Measurements from ENCODE around the gene CRAT.

The CRAT gene

DNA sequence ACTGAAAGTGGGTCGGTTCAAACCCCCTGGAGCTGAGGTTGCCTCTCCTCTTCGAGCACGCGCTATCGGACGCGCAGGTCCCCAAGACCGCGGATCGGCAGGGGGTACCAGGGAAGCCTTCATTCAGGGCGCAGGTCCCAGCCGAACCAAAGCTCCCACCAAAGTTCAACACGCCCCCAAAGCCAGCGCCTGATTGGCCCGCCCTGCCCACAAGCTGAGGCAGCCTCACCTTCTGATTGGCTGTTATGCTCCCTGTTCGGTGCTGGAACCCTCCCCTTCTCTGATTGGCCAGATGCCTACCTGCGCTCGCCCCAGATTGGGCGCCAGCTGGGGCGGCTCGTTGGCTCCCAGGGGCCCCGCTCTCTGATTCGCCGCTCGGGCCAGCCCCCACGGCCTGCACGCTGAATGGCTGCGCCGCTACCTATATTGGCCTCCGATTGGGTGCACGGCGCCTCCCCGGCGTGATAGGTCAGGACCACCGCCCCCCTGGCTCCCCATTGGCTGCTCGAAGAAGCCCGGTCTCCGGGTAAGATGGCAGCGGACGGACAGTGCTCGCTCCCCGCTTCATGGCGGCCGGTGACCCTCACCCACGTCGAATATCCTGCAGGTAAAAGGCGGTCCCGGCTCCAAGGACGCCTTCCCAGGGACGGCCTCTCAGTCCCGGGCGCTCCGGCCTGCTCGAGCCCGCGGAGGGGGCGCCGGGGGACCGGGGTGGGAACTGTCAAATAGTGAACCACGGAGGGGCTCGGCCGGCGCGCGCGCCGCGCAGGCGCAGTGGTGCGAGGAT is 29.8 kb downstream of the CRAT start, which contains the start of gene DOLPP1:
Gene DOLPP1 (plus strand): TSS at position 511 of the 787 bp plus-strand sequence. CDS start 21 bp downstream, at position 532.
- DNase-seq = peak; percentile 96

DNA sequence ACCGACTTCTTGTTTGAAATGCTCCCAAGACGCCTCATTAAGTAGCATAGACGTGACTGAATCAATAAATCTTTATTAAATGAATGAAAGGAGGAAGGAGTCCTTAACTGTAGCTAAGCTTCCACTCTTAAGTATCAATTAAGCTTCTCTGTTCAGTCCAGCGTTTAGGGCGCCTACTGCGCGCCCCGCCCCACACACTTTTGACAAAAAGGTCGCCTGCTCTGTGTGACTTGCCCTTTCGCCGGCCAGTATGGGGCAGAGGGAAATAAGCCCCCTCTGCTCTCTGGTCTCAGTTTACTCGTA is 30.3 kb downstream of the CRAT start:
- DNase-seq = no peak

DNA sequence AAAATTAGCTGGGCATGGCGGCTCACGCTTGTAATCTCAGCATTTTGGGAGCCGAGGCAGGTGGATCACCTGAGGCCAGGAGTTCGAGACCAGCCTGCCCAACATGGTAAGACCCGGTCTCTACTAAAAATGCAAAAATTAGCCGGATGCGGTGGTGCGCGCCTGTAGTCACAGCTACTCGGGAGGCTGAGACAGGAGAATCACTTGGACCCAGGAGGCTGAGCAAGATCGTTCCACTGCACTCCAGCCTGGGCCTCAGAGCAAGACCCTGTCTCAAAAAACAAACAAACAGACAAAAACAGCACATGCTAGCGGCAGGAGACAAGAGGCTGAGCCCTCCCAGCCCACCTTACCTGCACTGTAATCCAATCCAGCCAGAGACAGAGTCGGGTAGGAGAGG is 30.8 kb downstream of the CRAT start:
- DNase-seq = no peak

DNA sequence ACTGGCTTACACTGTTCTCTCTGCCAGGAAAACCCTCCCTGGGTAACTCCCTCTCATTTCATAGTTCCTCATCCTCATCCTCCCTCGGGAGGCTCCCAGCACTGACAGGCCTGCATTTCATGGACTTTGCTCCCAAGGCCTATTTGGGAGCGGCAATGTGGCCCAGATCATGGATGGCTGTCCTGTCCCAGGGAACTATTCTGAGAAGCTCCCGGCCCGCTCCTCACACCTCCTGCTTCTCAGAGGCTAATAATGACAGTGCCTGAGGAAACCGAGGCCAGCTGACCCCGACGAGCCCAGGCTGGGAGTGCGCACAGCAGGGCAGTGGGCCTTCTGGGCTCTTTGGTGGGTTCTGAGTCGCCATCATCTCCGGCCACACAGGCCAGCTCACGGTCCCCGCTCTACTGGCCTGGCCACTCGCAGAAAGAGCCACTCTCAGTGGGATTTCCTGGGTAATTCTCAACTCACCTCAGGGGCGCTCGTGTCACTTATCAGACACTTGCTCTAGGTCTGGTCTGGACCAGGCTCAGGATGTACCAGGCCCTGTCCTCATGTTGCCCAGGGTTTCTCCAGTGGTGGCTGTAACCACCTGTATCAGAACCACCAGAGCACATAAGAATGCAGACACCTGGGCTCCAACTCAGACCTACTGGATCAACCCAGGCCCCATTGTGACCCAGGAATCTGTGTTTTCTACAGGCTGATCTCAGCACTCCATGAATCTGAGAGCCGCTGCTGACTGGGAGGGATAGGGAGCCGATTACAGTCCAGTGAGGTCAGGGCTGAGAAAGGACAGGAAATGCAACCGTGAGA is 31.7 kb downstream of the CRAT start:
- no peak for DNase-seq

DNA sequence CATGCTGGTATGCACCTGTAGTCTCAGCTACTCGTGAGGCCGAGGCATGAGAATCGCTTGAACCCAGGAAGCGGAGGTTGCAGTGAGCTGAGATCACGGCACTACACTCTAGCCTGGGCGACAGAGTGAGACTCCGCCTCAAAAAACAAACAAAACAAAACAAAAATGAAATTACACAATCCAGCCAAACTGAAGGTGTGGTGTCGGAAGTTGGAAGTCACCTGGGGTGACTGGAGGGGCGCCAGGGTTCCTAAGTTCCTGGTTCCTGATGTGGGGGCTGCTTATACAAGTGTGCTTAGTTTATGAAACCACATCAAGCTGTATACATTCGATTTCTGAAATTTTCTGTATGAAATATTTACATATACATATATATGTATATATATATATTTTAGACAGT is 33.4 kb downstream of the CRAT start:
- no peak for DNase-seq

DNA sequence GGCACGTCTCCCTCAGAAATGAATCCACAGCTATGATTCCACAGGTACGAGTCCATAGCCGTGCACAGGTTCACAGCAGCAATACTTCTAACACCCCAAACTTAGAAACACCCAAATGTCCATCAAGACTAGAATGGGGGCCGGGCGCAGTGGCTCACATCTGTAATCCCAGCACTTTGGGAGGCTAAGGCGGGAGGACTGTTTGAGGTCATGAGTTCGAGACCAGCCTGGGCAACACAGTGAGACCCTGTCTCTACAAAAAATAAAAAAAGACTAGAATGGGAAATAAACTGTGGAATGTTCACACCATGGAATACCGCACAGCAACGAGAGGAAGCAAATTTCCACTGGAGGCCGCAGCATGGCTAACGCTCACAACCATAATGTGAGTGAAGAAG is 34.0 kb downstream of the CRAT start:
- no peak for DNase-seq

DNA sequence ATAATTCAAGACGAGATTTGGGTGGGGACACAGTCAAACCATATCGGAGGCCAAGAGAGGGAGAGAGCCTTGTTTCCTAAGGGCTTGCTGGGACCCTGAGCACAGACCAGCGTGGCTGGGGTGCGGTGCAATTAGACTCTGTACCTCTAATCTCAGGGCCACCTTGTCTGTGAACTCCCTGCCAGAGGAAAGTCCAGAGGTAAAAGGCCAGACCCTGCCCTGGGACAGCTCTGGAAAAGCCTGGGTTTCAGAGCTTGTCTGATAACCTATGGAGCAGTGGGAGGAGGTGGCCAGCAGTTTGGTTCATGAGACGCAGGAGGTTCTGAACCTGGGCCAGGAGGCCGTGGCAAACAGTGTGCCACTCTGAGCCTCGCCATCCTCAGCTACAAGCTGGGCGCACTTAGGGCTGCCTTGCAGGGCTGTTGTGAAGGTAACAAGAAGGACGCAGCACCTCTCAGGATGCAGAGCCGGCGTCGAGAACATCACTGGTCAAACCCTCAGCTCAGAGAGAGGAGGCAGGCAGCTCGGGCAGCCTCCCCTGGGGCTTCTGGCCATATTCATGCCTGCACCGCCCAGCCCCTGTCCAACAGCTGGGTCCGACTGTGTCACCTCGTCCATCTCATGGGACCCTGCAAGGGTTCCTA is 34.5 kb downstream of the CRAT start:
- no peak for DNase-seq

DNA sequence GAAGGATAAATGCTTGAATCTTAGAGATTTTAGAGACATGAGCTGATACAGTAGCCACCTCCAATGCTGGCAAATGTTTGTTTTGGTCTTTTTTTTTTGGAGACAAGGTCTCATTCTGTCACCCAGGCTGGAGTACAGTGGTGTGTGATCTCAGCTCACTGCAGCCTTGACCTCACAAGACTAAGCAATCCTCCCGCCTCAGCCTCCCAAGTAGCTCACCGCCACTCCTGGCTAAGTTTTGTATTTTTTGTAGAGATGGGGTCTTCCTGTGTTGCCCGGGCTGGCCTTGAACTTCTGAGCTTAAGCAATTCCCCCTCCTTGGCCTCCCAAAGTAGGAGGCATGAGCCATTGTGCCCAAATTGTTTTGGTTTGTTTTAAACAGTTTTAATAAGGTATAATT is 36.5 kb downstream of the CRAT start:
- no peak for DNase-seq

DNA sequence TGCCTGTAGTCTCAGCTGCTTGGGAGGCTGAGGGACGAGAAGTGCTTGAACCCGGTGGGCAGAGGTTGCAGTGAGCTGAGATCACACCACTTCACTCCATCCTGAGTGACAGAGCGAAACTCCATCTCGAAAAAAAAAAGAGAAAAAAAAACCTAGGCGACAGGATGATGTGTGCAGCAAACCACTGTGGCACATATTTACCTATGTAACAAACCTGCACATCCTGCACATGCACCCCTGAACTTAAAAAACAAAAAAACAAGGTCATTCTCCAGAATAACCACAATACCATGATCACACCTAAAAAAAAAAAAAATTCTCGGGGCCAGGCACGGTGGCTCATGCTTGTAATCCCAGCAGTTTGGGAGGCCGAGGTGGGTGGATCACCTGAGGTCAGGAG is 37.2 kb downstream of the CRAT start:
- no peak for DNase-seq

DNA sequence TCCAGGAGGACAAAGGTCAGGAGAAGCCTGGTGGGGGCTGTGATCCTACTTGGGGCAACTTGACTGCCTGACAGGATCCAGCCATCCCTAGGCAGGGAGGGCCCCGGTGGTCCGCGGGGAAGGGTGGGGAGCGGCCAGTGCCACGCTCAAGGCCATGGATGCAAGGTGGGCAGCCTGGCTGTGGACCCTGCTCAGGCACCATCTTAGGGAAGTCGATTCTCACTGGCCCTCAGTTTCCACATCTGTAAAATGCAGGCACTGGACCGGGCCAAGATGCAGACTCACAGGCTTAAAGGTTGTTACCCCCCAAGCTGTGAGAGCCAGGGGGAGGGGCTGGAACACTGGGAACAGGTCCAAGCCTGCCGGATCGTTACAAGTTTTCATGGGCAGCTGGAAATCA is 38.4 kb downstream of the CRAT start:
- DNase-seq = no peak

DNA sequence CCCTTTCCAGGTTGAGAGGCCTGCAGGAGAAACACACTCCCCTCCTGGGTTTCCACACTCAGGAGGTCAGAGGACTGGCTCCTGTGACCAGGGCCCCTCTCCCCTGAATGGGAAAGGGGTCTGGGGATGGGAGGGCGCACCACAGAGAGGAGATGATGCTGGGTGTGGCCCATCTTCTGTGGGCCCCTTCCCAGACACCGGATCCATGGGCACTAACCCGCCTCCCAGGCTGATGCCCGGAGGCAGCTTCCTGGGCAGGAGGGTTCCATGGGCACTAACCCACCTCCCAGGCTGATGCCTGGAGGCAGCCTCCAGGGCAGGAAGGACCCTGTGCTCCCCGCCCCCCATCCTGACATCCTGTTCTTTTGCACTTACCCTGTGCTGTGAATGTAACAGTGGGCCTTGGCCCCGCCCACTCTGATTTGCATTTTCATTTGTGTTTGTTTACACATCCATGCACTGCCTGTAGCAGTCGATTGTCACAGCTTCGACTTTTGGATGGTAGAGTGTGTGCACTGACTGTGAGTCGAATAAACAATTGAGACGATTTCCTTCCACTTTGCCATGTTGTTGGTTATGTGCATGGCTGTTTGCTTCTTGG is 39.0 kb downstream of the CRAT start:
- no peak for DNase-seq

DNA sequence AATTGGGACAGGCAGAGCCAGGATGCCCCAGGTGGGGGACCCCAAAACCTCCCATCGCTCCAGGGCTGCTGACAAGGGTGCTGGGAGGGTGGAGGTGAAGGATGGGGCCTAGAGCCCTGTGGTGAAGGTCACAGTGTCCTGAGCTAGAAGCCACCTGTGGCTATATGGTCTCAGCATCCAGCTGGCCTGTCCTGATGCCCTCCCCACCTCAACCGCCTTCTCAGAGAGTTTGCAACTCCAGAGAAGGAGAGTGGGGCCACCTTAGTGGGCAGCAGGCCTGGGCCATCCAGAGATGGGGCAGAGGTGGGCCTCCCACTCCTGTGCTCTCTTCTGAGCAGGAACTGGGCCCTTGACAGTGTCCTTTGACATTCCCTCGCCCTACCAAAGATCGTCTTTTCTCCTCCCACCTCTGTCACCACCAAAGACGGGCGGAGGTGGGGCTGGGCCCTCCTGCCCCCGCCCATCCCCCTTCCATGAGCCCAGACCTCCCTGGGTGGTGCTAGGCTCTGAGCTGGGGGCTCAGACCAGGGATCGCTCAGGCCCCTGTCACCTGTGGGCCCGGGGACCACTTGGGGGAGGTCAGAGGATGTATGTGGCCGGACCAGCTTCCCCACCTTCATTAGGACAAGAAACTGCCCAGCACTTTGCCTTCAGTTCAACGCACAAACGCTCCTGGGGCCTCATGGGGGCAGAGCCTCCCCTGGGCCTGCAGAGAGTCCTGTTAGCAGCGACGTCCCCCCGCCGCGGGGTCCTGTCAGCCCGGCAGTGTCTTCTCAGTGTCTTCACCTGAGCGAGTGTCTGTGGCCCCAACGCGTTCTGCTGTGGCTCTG is 39.7 kb downstream of the CRAT start:
- no peak for DNase-seq

DNA sequence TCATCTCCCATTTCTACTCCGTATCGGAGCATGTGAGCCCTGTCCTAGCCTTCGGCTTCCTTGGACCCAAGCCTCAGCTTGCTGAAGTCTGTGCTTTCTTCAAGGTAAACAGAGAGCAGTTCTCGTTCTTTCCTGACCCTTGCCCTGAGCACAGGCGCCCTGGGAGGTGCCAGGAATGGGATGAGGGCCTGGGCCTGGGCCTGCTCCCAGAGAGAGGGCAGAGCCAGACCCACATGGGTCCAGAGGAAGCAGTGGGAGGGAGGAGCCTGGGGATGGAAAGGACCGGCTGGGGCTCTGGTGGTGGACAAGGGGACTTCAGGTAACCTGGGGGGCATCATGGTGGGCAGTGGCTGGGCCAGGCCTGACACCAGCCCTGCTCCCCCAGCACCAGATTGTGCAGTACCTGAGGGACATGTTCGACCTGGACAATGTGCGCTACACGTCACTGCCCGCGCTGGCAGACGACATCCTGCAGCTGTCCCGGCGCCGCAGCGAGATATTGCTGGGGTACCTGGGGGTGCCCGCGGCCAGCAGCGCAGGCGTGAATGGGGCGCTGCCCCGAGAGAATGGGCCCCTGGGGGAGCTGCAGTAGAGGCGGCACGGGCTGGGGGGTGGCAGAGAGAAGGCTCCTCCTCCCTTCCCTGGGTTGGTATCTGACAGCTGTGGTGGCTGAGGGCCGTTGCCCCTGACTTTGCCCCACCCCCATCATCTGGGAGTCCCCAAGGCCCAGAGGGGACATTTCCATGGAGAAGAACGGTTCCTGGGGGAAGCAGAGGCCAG is 40.5 kb downstream of the CRAT start:
- no peak for DNase-seq

DNA sequence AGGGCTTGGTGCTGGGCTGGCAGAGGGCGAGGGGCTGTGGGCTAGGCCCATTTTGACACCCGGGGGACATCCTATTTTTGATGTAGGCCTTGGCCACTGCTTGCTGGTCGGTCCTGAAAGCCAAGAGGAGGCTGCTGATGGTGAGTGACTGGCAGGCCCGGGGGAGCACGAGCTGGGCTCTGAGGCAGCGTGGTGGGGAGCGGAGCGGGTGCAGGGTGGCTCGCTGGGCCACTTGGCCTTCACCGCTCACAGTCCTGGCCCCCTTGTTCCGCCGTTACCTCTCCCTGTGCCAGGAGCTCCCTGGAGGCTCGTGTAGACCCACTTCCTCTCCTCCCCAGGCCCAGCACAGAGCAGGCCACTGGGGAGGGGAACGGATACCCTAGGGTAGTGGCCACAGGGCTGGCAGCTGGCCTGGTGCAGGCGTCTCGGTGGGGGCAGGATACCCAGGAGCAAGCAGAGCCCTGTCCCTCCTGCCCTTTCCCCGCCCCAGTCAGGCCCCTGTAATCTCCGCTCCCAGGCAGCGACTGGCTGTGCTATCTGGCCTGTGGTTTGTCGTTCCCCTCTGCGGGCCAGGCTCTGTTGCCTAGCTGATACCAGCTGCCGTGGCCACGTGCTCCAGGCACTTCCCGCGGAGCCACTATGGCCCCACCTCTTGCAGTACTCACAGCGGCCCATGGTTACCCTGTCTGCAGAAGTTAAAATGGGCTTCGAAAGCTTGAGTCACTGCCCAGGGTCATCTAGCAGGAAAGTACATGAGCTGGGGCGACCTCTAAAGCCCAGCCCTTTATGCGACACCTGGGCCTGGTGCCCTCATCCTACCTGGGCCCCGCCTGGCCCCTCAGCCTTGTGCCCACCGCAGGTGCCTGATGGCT is 41.4 kb downstream of the CRAT start:
- DNase-seq = peak; percentile 84 to 91

DNA sequence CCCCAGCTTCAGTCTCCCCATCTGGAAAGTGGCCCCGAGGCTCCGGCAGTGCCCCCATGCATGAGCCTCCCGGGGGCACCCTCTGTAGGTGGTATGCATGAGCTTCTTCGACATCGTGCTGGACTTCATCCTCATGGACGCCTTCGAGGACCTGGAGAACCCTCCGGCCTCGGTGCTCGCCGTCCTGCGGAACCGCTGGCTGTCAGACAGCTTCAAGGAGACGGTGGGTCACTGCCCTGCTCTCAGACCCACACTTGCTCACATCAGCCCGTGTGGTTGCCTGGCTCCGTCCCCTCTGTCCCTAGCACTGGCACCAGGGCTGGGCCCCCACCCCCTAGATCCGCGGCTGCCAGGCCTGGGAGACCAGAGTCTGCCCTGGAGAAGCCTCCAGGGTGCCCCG is 42.5 kb downstream of the CRAT start:
- DNase-seq = no peak

DNA sequence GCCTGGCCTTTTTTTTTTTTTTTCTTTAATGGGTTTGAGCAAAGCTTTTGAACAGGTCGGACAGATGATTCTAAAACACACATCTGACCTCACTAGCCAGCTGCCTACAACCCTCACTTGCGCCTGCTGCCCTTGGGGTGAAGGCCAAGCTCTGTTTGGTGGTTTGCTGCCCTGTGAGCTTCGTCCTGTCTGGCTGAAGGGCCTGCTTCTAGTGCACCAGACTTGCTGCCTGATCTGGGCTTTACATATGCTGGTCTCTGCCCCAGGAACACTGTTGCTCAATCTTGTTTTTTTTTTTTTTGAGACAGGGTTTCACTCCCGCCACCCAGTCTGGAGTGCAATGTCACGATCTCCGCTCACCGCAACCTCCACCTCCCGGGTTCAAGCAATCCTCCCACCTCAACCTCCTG is 46.1 kb downstream of the CRAT start:
- DNase-seq = no peak

DNA sequence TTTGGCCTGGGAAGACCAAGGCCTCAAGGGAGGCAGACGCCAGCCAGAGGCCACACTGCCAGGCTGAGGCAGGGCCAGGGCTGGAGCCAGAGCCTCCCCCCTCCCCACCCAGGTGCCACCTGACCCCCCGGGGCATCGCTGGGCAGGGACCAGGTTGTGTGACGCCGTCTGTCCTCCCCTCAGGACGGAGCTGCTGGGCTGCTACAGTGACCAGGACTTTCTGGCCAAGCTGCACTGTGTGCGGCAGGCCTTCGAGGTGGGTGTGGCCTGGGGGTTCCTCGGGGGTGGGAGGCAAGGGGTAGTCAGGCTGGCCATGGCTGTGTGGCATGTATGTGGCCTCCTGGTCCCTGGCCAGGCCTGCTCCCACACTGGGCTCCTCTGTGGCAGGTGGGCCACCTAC is 47.5 kb downstream of the CRAT start:
- DNase-seq = no peak

DNA sequence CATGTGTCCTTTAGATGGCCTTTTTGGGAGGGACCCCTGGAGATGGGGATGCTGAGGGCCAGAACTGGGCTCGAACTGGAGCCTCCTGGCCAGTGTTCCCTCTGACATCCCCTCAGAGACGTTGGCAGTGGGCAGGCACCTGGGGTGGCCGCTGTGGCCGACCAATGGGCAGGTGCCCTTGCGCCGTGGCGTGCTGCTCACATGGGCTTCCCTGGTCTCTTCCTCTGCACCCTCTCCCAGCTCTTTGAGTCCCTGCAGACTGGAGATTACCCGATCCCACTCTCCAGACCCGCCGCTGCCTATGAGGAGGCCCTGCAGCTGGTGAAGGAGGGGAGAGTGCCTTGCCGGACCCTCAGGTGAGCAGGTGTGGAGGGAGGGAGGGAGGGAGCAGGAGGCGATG is 49.6 kb downstream of the CRAT start:
- no peak for DNase-seq

DNA sequence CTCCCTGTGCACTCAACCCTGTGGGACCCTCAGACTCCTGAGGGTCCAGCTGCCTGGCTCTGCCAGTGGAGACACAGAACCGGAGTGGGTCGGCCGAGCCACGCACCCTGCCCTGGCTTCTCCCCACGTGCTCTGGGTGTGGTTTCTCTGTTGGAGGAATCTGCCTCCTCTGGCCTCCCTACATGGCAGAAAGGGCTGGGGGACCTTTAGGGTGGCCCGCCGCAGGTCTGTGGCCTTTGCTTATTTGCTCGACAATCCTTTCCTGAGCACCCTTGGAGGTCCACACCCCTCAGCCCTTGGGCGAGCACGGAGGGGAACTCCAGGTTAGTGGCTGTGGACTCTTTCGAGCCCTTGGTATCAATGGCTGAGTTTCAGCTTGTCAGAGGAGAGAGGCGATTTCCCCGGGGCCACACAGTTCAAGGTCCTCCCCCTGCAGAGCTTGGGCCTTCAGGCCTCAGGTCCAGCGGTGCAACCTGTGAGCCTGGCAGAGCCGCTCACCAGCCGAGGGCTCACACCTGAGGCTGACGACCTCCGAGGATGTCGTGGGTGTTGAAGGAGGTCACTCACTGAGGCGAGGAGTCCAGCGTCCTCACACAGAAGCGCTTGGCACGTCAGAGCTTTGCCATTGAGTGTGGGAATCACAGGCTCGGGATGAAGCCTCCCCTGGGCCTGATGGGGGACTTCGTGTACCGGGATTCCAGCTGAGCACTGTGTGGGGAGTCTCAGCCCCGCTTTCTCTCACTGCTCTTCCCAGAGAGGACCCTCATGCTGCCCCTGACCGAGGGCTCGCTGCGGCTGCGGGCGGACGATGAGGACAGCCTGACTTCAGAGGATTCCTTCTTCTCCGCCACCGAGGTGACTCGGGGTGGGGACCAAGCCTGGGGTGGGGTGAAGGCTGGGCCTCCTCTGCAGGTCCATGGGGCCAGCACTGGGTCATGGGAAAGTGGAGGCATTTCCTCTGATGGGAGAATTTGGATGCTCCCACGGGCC is 50.5 kb downstream of the CRAT start:
- DNase-seq = no peak
